GF-D8 (cell line): ENCODE data around the gene TEDC2.

ENCODE experiments used
- DNase-seq: peaks from one replicate; lab custom pipeline; 2025; lab: John Stamatoyannopoulos, UW

The TEDC2 gene

DNA sequence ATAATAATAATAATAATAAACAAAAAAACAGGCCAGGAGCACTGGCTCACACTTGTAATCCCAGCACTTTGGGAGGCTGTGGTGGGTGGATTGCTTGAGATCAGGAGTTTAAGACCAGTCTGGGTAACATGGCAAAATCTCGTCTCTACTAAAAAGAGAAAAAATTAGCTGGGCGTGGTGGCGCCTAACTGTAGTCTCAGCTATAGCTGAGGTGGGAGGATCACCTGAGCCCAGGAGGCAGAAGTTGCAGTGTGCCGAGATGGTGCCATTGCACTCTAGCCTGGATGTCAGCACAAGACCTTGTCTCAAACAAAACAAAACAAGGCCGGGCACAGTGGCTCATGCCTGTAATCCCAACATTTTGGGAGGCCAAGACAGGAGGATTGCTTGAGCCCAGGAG lies 35.1 kb downstream of the TEDC2 start:
- DNase-seq = no peak

DNA sequence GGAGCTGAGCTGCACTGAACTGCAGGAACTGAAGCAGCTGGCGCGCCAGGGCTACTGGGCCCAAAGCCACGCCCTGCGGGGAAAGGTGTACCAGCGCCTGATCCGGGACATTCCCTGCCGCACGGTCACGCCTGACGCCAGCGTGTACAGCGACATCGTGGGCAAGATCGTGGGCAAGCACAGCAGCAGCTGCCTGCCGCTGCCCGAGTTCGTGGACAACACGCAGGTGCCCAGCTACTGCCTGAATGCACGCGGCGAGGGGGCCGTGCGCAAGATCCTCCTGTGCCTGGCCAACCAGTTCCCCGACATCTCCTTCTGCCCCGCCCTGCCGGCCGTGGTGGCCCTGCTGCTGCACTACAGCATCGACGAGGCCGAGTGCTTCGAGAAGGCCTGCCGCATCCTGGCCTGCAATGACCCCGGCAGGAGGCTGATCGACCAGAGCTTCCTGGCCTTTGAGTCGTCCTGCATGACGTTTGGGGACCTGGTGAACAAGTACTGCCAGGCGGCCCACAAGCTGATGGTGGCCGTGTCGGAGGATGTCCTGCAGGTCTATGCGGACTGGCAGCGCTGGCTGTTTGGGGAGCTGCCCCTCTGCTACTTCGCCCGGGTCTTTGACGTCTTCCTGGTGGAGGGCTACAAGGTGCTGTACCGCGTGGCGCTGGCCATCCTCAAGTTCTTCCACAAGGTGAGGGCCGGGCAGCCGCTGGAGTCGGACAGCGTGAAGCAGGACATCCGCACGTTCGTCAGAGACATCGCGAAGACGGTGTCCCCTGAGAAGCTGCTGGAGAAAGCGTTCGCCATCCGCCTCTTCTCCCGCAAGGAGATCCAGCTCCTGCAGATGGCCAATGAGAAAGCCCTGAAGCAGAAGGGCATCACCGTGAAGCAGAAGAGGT lies 36.6 kb downstream of the TEDC2 start:
- no peak for DNase-seq

- DNase-seq = peak; percentile 28
Observed at GRCh38 chr16:2497116-2497630, 37.3 kb downstream of the TEDC2 start.

DNA sequence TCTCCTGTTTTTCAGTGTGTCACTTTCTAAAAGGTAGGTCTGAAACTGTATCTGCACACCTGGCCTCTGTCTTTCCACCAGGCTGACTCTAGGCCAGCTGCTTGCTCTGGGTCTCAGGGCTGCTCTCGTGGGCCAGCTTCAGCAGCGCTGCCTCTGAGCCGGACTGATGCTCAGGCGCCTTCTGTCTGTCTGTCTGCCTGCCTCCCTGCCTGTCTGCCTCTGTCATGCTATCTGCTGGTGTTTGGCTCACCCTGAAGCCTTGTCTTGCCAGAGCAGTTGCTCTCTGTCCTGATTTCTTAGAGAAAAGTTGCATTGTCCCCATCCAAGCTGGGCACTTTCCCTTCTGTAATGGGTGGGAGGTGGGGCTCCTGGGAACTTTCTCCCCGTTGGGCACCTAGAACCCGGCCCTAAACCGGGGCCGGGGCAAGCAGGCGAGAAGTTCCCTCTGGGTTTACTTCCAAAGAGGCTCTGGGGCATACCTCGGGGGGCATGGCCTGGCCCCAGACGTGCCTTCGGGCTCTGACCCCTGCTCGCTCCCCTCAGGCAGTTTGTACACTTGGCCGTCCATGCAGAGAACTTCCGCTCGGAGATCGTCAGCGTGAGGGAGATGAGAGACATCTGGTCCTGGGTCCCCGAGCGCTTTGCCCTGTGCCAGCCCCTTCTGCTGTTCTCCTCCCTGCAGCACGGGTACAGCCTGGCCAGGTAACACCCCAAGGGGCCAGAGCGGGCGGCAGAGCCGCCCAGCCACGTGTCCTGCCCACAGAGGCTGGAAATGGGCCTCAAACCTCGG lies 38.0 kb downstream of the TEDC2 start:
- no peak for DNase-seq

DNA sequence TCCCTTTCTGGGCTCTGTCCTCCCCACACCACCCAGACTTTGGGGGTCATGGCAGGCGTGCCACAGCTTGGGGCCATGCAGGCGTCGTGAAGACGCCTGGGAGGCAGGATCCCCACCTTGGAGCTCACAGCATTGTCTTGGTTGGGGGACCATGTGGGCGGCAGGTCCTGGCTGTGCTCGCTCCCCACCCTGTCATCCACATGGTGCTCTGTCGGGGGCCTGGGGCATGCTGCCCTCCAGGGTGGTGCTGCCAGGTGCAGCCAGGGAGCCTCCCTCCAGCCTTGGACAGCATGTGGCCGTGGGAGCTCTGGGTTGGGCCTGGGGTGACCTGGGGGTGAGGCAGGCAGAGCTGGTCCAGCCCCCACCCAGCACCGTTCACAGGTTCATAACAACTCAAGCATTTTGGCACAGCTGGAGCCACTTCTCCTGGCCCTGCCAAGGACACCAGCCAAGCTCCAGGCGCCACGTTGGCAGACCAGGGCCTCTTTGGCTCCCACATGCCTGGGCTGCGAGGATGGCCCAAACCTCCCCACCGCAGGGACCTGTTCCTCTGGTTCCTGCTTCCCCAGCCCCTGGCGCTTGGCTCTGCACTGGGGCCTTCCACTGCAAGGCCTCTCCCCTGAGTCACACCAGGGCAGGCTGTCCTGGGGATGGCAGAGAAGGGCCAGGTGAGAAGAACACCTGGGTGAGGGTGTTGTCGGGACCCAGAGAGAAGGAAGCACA lies 38.8 kb downstream of the TEDC2 start:
- DNase-seq = no peak

GRCh38 chr16:2499454-2499853 lies 39.5 kb downstream of the TEDC2 start:
- DNase-seq = no peak

DNA sequence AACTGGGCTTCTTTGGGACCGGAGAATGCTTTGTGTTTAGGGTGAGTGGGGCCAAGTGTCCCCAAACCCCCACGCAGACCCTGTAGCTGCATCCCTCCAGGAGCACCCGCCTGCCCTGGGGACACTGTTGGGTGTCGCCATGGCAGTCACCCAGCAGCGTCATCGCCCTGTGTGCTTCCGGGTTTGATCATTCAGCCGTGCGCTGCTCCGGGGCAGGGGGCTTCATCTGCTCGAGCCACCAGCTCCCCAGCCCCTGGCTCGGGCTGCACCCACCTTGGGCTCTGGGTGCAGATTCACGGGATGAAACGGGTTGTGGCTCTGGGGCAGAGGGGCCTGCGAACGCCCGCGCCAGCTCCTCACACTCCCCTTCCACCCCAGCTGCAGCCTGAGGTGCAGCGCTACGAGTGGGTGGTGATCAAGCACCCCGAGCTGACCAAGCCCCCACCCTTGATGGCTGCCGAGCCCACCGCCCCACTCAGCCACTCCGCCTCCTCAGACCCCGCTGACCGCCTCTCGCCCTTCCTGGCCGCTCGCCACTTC lies 40.1 kb downstream of the TEDC2 start:
- DNase-seq = no peak

DNA sequence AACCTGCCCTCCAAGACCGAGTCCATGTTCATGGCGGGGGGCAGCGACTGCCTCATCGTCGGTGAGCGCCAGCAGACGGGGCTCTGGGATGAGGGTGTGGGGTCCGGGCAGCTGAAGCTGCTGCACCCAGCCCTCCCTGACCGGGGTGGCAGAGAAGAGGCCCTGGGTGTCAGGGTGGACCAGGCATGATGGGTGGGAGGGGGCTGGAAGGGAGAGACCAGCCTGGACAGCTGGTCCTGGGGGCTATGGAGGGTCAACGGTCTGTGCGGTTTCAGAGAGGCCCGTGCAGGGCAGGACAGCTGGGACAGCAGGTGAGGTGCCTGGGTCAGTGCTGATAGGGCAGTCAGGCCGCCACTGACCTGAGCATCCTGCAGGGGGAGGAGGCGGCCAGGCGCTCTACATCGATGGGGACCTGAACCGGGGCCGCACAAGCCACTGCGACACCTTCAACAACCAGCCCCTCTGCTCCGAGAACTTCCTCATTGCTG lies 40.6 kb downstream of the TEDC2 start:
- no peak for DNase-seq

DNA sequence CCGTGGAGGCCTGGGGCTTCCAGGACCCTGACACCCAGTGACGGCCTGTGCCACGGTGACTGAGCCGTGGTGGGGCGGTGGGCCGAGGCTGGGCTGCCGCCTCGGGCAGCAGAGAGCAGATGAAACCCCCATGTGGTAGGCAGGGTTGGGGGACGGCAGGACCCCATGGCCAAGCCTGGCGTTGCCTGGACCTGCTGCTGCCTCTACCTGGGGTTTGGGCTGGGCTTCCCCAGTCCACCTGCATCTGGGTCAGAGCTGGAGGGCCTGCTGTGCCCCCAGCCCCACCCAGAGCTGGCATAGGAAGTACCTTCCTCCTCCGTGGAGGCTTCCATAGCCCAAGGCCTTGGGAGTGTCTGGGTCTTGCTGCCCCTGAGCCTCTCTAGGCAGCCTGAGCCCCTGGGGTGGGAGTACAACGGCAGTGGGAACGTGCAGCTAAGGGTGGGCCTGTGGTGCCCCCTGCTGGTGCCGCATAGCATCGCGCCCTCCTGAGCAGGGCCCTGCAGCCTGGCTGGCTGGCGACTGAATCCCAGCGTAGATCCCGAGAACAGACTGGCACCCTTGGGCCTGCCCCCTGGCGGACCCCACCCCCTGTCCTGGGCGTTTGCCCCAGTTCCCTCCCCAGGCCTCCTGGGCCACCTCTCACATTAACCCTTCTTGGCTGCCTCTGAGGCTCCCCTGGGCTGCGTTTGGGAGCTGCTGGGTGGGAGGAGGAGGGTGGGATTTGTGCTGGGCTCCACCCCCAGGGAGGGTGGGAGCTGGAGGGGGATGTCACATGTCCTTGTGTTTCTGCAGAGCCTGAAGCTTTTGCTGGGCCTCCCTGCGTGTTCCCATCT lies 41.2 kb downstream of the TEDC2 start:
- no peak for DNase-seq

- DNase-seq = no peak
Observed at GRCh38 chr16:2501946-2502895, 42.3 kb downstream of the TEDC2 start.

GRCh38 chr16:2505695-2506094 lies 45.8 kb downstream of the TEDC2 start:
- no peak for DNase-seq

DNA sequence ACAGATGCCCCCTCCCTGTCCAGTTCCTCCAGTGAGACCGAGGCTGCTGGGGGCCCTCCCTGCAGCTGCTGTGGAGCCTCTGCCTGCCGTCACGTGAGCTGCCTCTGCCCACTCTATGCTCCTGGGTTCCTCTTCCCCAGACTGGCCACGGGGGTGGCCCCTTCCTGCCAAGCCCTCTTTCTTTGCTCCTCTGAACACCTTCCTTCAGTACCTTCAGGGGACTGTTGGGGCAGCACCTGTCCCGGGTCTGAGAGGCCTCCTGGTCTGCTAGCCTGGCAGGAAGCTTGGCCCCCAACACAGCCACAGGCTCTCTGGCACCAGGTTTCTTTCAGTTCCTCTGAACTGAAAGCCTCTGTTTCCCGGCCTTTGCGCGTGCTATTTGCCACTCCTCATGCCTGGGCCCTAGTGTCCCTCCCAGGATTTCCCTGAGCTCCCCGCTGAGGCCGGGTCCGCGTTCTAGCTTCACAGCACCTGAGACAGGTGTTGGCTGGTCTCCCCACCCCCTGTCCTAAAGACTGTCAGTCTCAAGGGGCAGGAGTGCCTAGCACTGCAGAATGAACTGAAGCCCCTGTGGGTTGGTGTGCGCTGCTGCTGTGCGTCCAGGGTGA lies 47.2 kb downstream of the TEDC2 start:
- peak; percentile 25 for DNase-seq

DNA sequence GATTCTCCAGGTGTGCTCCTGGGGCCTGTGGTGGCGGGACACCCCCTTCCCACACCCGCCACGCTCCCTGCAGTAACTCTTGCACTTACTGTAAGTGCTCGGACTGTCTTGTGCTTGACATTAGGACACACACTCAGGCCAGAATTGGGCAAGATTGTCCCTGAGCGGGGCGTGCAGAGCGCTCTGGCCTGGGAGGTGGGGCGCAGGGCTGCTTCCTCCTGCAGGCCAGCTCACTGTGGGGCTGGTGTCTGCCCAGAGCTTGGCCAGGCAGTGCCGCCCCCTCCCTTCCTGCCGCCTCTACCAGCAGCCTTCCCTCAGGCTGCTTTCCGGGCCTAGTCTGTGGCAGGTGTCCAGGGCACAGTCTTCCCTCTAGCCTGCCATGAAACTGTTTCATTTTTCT lies 47.8 kb downstream of the TEDC2 start:
- no peak for DNase-seq

- DNase-seq = no peak
Observed at GRCh38 chr16:2508722-2509400, 49.0 kb downstream of the TEDC2 start.

DNA sequence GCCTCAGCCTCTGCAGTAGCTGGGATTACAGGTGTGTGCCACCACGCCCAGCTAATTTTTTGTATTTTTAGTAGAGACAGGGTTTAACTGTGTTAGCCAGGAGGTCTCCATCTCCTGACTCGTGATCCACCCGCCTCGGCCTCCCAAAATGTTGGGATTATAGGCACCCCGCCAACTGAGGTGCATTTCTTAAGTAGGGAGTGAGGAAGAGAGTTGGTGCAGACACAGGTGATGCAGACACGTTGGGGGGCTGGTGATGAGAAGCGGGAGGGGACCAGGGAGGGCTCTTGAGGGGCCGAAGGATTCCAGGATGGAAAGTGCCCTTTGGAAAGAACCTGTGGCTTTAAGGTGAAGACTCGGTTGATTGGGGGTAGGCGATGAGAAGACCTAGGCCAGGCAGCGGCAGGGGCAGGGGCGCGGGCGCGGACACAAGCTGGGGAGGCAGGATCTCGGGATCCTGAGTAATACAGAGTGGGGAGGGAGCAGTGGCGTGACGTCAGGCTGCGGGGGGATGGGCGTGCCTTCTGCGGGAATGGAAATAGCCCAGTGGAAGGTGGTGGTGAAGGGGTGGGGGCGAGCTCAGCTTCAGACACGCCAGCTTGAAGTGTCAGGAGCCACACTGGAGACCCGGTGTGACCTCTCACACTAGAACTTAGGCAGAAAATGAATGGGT lies 51.4 kb downstream of the TEDC2 start:
- DNase-seq = no peak

- no peak for DNase-seq
Observed at GRCh38 chr16:2511996-2512734, 52.3 kb downstream of the TEDC2 start.

- DNase-seq = no peak
Observed at GRCh38 chr16:2512735-2513404, 53.0 kb downstream of the TEDC2 start.
